Hepatocyte (in vitro differentiated cells): ENCODE data around the gene DPF3. TPM values are rescaled to one million over a fixed set of nuclear protein-coding genes. Genes with fewer than 3 reads are reported as not detected.

ENCODE experiments used
- DNase-seq: peaks from one replicate; pipeline ENCODE4 v3.0.0-alpha.2; 2016; ENCODE audit warnings: low spot score
- H2AFZ ChIP-seq: fragments of 200-600 bp; sonication (generic); 2 replicates; pipeline ENCODE4 v1.6.0; 2016; ENCODE audit warnings: antibody characterized with exemption, mild to moderate bottlenecking
- H3K27ac ChIP-seq: fragments of 200-600 bp; sonication (generic); 2 replicates; pipeline ENCODE4 v1.5.1; 2016; ENCODE audit warnings: mild to moderate bottlenecking
- H3K27me3 ChIP-seq: fragments of 200-600 bp; sonication (generic); 2 replicates; pipeline ENCODE4 v1.6.1; 2016
- H3K36me3 ChIP-seq: fragments of 200-600 bp; sonication (generic); replicated peaks from 2 replicates; pipeline ENCODE4 v1.5.1; 2016; ENCODE audit warnings: low read depth; ENCODE audit not compliant: insufficient read depth
- H3K4me1 ChIP-seq: fragments of 200-600 bp; sonication (generic); 2 replicates; pipeline ENCODE4 v1.5.1; 2016; ENCODE audit warnings: mild to moderate bottlenecking, moderate library complexity; ENCODE audit not compliant: insufficient read depth
- H3K4me2 ChIP-seq: fragments of 200-600 bp; sonication (generic); 2 replicates; pipeline ENCODE4 v1.6.0; 2016
- H3K4me3 ChIP-seq: fragments of 200-600 bp; sonication (generic); 2 replicates; pipeline ENCODE4 v1.5.1; 2016; ENCODE audit warnings: mild to moderate bottlenecking
- H3K79me2 ChIP-seq: fragments of 200-600 bp; sonication (generic); 2 replicates; pipeline ENCODE4 v1.6.0; 2017; ENCODE audit warnings: mild to moderate bottlenecking
- H3K9me2 ChIP-seq: fragments of 200-600 bp; sonication (generic); replicated peaks from 2 replicates; pipeline ENCODE4 v1.6.0; 2017; ENCODE audit warnings: mild to moderate bottlenecking; ENCODE audit not compliant: insufficient read depth
- H3K9me3 ChIP-seq: fragments of 200-600 bp; sonication (generic); 2 replicates; pipeline ENCODE4 v1.5.1; 2016; ENCODE audit warnings: low read depth, mild to moderate bottlenecking
- H4K20me1 ChIP-seq: fragments of 200-600 bp; sonication (generic); 2 replicates; pipeline ENCODE4 v1.6.0; 2016; ENCODE audit warnings: mild to moderate bottlenecking; ENCODE audit not compliant: insufficient read depth, poor library complexity, severe bottlenecking
- EZH2 ChIP-seq: fragments of 200-600 bp; sonication (generic); IDR thresholded peaks from 2 replicates; pipeline ENCODE4 v1.6.1; 2016; ENCODE audit warnings: antibody characterized with exemption, mild to moderate bottlenecking, borderline replicate concordance
- EZH2phosphoT487 ChIP-seq: fragments of 200-600 bp; sonication (generic); IDR thresholded peaks from one replicate; pipeline ENCODE4 v1.6.1; 2018; ENCODE audit warnings: antibody characterized with exemption, mild to moderate bottlenecking, low read depth, moderate library complexity; ENCODE audit not compliant: unreplicated experiment, severe bottlenecking
- WGBS: methylation state at CpG from one replicate; pipeline ENCODE4 v1.1.6; 2016; ENCODE audit warnings: low lambda C conversion rate; ENCODE audit errors: missing lambda C conversion rate; 5-methylcytosine and 5-hydroxymethylcytosine counted together
- polyA plus RNA-seq: library from polyadenylated mRNA; unstranded; fragments of >200 nt; fragmentation: Nextera tagmentation; extraction: Ambion mirVana; gene quantifications from 2 replicates; pipeline ENCODE4 v1.2.1, GENCODE V29; 2016
- small RNA-seq: library from RNA; depleted of rRNA; stranded (forward); fragments of <200 nt; gene quantifications from one replicate; pipeline ENCODE3, GENCODE V24; 2014
- total RNA-seq: library from RNA; depleted of rRNA; stranded (reverse); fragments of >200 nt; gene quantifications from 2 replicates; pipeline ENCODE4 v1.2.3, GENCODE V29; 2014
- TF ChIP-seq, protein P1 (sequence below): fragments of 200-600 bp; sonication (generic); IDR thresholded peaks from 2 replicates; pipeline ENCODE4 v1.5.1; 2016; ENCODE audit warnings: antibody characterized with exemption, mild to moderate bottlenecking; ENCODE audit not compliant: poor library complexity

The DPF3 gene
- total and polyA plus RNA-seq, 2 experiments from 2014 or later = 0.21 to 0.47 TPM

DNA sequence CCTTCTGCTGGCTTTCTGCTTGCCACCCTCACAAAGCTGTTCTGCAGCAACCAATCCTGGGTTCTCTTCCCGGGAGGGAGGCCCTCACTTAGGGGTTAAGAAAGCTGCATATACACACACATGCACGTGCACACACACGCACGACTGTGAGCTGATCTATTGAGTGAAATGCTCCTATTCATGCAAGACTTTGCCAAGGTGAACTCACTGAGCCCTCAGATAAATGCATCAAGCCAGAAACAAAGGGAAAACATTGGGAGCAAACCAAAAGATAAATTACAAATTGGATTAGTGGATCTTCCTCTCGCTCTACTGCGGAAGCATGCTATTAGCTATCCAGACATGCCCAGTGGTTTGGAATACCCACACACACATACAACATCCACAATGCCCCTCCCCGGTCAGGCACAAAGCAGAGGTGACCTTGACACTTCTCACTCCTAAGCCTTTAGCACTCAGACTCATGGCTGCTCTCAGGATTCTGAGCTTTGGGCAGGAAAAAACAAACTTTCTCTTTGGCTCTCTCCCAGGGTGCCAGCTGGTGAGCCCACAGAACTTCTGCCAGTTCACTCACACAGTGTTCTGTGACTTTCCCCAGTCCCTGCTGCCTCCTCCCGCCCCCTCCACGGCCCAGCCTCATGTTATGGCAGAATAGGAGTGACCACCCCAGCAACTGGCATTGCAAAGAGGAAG, 320.0 kb downstream of the DPF3 start:
- no peaks in the 10 kb centered on the region for H3K9me2 ChIP-seq
- no peaks in the 10 kb centered on the region for H4K20me1 ChIP-seq
- TF ChIP-seq EZH2phosphoT487 (no peak), EZH2 (no peak)
- TF ChIP-seq, protein P1, sequence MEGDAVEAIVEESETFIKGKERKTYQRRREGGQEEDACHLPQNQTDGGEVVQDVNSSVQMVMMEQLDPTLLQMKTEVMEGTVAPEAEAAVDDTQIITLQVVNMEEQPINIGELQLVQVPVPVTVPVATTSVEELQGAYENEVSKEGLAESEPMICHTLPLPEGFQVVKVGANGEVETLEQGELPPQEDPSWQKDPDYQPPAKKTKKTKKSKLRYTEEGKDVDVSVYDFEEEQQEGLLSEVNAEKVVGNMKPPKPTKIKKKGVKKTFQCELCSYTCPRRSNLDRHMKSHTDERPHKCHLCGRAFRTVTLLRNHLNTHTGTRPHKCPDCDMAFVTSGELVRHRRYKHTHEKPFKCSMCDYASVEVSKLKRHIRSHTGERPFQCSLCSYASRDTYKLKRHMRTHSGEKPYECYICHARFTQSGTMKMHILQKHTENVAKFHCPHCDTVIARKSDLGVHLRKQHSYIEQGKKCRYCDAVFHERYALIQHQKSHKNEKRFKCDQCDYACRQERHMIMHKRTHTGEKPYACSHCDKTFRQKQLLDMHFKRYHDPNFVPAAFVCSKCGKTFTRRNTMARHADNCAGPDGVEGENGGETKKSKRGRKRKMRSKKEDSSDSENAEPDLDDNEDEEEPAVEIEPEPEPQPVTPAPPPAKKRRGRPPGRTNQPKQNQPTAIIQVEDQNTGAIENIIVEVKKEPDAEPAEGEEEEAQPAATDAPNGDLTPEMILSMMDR = no peak
- no peaks in the 10 kb centered on the region for H3K4me1 ChIP-seq
- H3K4me2 ChIP-seq = no peak overlapping the region
- WGBS = 80% methylated on average over 9 of the region's 9 CpGs
- DNase-seq = no peak
- H2AFZ ChIP-seq = no peak overlapping the region
- no peaks in the 10 kb centered on the region for H3K36me3 ChIP-seq
- no peaks in the 10 kb centered on the region for H3K9me3 ChIP-seq
- no peak overlapping the region for H3K27ac ChIP-seq
- peaks cover 6% of the 10 kb centered on the region for H3K27me3 ChIP-seq
- no peaks in the 10 kb centered on the region for H3K79me2 ChIP-seq
- H3K4me3 ChIP-seq = no peak overlapping the region

Small RNAs within 50 kb of the gene (small RNA-seq; reads per million reads assigned to genes)
- not detected for gene RF00019

Other genes starting within 250 kb of the DPF3 start
- gene DCAF4, start 32.4 kb upstream of the DPF3 start, total RNA-seq = 17.8 and 21.6 TPM in 2 replicates
- 8.5 and 13.3 TPM in 2 replicates for gene DCAF4, start 32.4 kb upstream of the DPF3 start, polyA plus RNA-seq
- 13.6 and 15.3 TPM in 2 replicates for gene ZFYVE1, start 133.0 kb upstream of the DPF3 start, total RNA-seq
- gene ZFYVE1, start 133.0 kb upstream of the DPF3 start, polyA plus RNA-seq = 15.3 and 17.3 TPM in 2 replicates
- 52.2 and 64.6 TPM in 2 replicates for gene RBM25, start 164.4 kb upstream of the DPF3 start, total RNA-seq
- gene RBM25, start 164.4 kb upstream of the DPF3 start, polyA plus RNA-seq = 42.3 and 59.6 TPM in 2 replicates
- gene PSEN1, start 242.4 kb upstream of the DPF3 start, total RNA-seq = 71.6 and 88.2 TPM in 2 replicates
- gene PSEN1, start 242.4 kb upstream of the DPF3 start, polyA plus RNA-seq = 61.7 and 65.6 TPM in 2 replicates